PC-9 (cell line): Measurements from ENCODE around the gene CYP4V2. TPM values are rescaled to one million over a fixed set of nuclear protein-coding genes. Genes with fewer than 3 reads are reported as not detected.

Experiments used
- BruUV-seq: library from RNA; stranded (reverse); fragments of 400-500 nt; replicated peaks from 2 replicates; lab custom pipeline; 2021; lab: Mats Ljungman, UMichigan
- CTCF ChIA-PET: fragments of 300-600 bp; sonication (Branson Sonifier 250); formaldehyde crosslinking; loops from one replicate; lab custom pipeline; 2022; ENCODE audit warnings: antibody characterized with exemption; lab: Charles Lee
- POLR2A ChIA-PET: fragments of 300-600 bp; sonication (Branson Sonifier 250); formaldehyde crosslinking; loops from one replicate; lab custom pipeline; 2022; ENCODE audit warnings: antibody characterized with exemption; ENCODE audit not compliant: unreplicated experiment; lab: Charles Lee
- DNase-seq, 2 experiments: peaks; one replicate each; pipeline versions ENCODE4 v3.0.0 to v3.0.0-alpha.2; 2015 to 2022; ENCODE audit warnings: mixed read lengths in 1 of 2
- H2AFZ ChIP-seq: fragments of 200-600 bp; sonication (generic); 2 replicates; pipeline ENCODE4 v1.8.1; 2017; ENCODE audit warnings: antibody characterized with exemption
- H3F3A ChIP-seq: fragments of 200-600 bp; sonication (generic); 2 replicates; pipeline ENCODE4 v1.8.1; 2017; ENCODE audit warnings: antibody characterized with exemption, mild to moderate bottlenecking, low read depth; ENCODE audit not compliant: insufficient read depth
- H3K27ac ChIP-seq: fragments of 200-600 bp; sonication (generic); 2 replicates; pipeline ENCODE4 v1.6.1; 2016; ENCODE audit warnings: mixed run types
- H3K27me3 ChIP-seq: fragments of 200-600 bp; sonication (generic); 2 replicates; pipeline ENCODE4 v1.6.1; 2016; ENCODE audit warnings: low read depth, mixed run types; ENCODE audit not compliant: insufficient read depth
- H3K36me3 ChIP-seq: fragments of 200-600 bp; sonication (generic); 2 replicates; pipeline ENCODE4 v1.6.1; 2016; ENCODE audit warnings: low read depth, mixed run types
- H3K4me1 ChIP-seq: fragments of 200-600 bp; sonication (generic); replicated peaks from 2 replicates; pipeline ENCODE4 v1.6.1; 2016; ENCODE audit warnings: mixed run types; ENCODE audit not compliant: insufficient read depth
- H3K4me2 ChIP-seq: fragments of 200-600 bp; sonication (generic); 2 replicates; pipeline ENCODE4 v1.6.1; 2017; ENCODE audit warnings: mixed run types
- H3K4me3 ChIP-seq: fragments of 200-600 bp; sonication (generic); 2 replicates; pipeline ENCODE4 v1.6.1; 2016; ENCODE audit warnings: mixed run types
- H3K79me2 ChIP-seq: fragments of 200-600 bp; sonication (generic); 2 replicates; pipeline ENCODE4 v1.6.1; 2017; ENCODE audit warnings: low read depth, mixed run types
- H3K9me2 ChIP-seq: fragments of 200-600 bp; sonication (generic); 2 replicates; pipeline ENCODE4 v1.8.1; 2017; ENCODE audit warnings: mild to moderate bottlenecking; ENCODE audit not compliant: insufficient read depth
- H3K9me3 ChIP-seq: fragments of 200-600 bp; sonication (generic); 2 replicates; pipeline ENCODE4 v1.8.1; 2016; ENCODE audit warnings: low read depth; ENCODE audit not compliant: insufficient read depth
- H4K20me1 ChIP-seq: fragments of 200-600 bp; sonication (generic); 2 replicates; pipeline ENCODE4 v1.8.1; 2017; ENCODE audit not compliant: insufficient read depth
- EZH2 ChIP-seq: fragments of 200-600 bp; sonication (generic); IDR thresholded peaks from 2 replicates; pipeline ENCODE4 v1.8.0; 2017; ENCODE audit warnings: antibody characterized with exemption, low read depth
- intact Hi-C: fragments of 100-400 bp; cut with micrococcal nuclease; formaldehyde crosslinking; loops from one replicate; pipeline ENCODE4 v1.10.0; 2022; ENCODE audit not compliant: unreplicated experiment
- total RNA-seq: library from RNA; stranded (reverse); gene quantifications from 2 replicates; pipeline ENCODE4 v1.2.3, GENCODE V29; 2021
- TF ChIP-seq, protein P1 (sequence below): fragments of 200-600 bp; sonication (generic); conservative IDR thresholded peaks from 2 replicates; pipeline ENCODE4 v1.6.1; 2017; ENCODE audit warnings: mixed run types, antibody characterized with exemption, mild to moderate bottlenecking, moderate library complexity

The CYP4V2 gene
- total RNA-seq, 1 experiment from 2014 or later, result 12.5 TPM

DNA sequence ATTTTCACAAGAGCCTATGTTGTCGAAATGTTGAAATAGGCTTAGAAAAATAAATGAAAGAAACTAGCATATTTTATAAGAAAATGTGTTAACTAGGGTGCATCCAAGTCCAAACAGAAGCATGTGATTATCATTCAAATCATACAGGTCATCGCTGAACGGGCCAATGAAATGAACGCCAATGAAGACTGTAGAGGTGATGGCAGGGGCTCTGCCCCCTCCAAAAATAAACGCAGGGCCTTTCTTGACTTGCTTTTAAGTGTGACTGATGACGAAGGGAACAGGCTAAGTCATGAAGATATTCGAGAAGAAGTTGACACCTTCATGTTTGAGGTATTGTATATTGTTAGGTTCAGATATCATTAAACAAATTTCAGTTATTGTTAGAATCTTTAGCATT lies 9.6 kb downstream of the CYP4V2 start:
- DNase-seq, result no peak
- TF ChIP-seq, protein P1, sequence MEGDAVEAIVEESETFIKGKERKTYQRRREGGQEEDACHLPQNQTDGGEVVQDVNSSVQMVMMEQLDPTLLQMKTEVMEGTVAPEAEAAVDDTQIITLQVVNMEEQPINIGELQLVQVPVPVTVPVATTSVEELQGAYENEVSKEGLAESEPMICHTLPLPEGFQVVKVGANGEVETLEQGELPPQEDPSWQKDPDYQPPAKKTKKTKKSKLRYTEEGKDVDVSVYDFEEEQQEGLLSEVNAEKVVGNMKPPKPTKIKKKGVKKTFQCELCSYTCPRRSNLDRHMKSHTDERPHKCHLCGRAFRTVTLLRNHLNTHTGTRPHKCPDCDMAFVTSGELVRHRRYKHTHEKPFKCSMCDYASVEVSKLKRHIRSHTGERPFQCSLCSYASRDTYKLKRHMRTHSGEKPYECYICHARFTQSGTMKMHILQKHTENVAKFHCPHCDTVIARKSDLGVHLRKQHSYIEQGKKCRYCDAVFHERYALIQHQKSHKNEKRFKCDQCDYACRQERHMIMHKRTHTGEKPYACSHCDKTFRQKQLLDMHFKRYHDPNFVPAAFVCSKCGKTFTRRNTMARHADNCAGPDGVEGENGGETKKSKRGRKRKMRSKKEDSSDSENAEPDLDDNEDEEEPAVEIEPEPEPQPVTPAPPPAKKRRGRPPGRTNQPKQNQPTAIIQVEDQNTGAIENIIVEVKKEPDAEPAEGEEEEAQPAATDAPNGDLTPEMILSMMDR, result no peak
- no peak for TF ChIP-seq EZH2
- Histone ChIP-seq H3K79me2 (no peaks in the 10 kb centered on the region), H4K20me1 (no peaks in the 10 kb centered on the region), H3F3A (peaks cover 5% of the 10 kb centered on the region; the same call in 1 of the 2 replicates), H3K27me3 (no peaks in the 10 kb centered on the region), H3K36me3 (no peaks in the 10 kb centered on the region), H3K4me3 (no peak overlapping the region), H2AFZ (no peak overlapping the region), H3K9me3 (no peaks in the 10 kb centered on the region), H3K27ac (no peak overlapping the region), H3K4me1 (no peaks in the 10 kb centered on the region), H3K4me2 (no peak overlapping the region), H3K9me2 (no peaks in the 10 kb centered on the region)
- intact Hi-C loops, result no loop called here
- POLR2A ChIA-PET, result no interaction called here
- CTCF ChIA-PET, result no interaction called here
- no TSS peak for BruUV-seq

- Histone ChIP-seq H3K27me3 (no peaks in the 10 kb centered on the region), H3K9me3 (no peaks in the 10 kb centered on the region), H4K20me1 (no peaks in the 10 kb centered on the region), H3K4me3 (no peak overlapping the region), H3K4me2 (no peak overlapping the region), H3K36me3 (no peaks in the 10 kb centered on the region), H3F3A (peaks cover 5% of the 10 kb centered on the region; the same call in 1 of the 2 replicates), H3K79me2 (no peaks in the 10 kb centered on the region), H3K4me1 (no peaks in the 10 kb centered on the region), H3K27ac (no peak overlapping the region), H3K9me2 (no peaks in the 10 kb centered on the region), H2AFZ (no peak overlapping the region)
- TF ChIP-seq, protein P1, result no peak; the same call in 1 of the 2 replicates
- no peak for TF ChIP-seq EZH2
- CTCF ChIA-PET, result no interaction called here
- intact Hi-C loops, result no loop called here
- no peak for DNase-seq
- POLR2A ChIA-PET, result no interaction called here
- BruUV-seq, result no TSS peak
Measured at GRCh38 chr4:186201535-186202230, 10.3 kb downstream of the CYP4V2 start.

DNA sequence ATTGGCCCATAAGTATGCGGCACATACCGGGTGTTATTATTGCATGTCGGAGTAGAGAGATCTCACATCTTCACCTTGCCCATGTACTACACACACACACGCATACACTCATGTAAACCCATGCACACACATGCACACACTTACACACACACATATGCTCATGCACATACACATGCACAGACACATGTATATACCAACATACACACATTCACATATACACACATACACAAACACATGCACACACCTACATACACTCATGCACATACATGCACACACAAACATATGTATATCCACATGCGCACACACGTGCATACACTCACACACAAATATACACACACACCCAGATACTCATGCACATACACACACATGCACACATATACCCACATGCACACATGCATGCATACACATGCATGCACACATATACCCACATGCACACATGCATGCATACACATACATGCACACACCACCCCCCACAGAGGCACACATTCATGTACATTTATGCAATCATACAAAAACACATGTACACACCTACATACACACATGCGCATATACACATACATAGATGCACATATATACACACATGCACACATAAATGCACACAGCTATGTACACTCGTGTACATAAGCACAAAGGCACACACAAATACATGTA lies 11.2 kb downstream of the CYP4V2 start:
- no peak overlapping the region for H3K27ac ChIP-seq
- no peak overlapping the region for H3K4me3 ChIP-seq
- H4K20me1 ChIP-seq, result no peaks in the 10 kb centered on the region
- no peak overlapping the region for H2AFZ ChIP-seq
- no TSS peak for BruUV-seq
- H3K27me3 ChIP-seq, result no peaks in the 10 kb centered on the region
- H3K4me1 ChIP-seq, result no peaks in the 10 kb centered on the region
- H3K4me2 ChIP-seq, result no peak overlapping the region
- CTCF ChIA-PET, result no interaction called here
- intact Hi-C loops, result no loop called here
- TF ChIP-seq, protein P1, result no peak
- TF ChIP-seq EZH2, result no peak
- POLR2A ChIA-PET, result no interaction called here
- peaks cover 5% of the 10 kb centered on the region; the same call in 1 of the 2 replicates for H3F3A ChIP-seq
- H3K9me2 ChIP-seq, result no peaks in the 10 kb centered on the region
- H3K79me2 ChIP-seq, result no peaks in the 10 kb centered on the region
- no peaks in the 10 kb centered on the region for H3K36me3 ChIP-seq
- DNase-seq, result no peak
- H3K9me3 ChIP-seq, result no peaks in the 10 kb centered on the region
